Uterus (tissue), 4 donors: ENCODE results near the gene IGFBP6. TPM values are rescaled to one million over a fixed set of nuclear protein-coding genes. Genes with fewer than 3 reads are reported as not detected.

ENCODE experiments used
- DNase-seq, 2 donors: peaks; one replicate each; pipeline ENCODE4 v3.0.0-alpha.2; 2019 to 2020
- H3K27ac ChIP-seq, 2 donors: fragments of 200-600 bp; sonication (generic); 1 replicate in 1 of 2; 2 replicates in 1 of 2; pipeline ENCODE4 v1.5.1; 2016 to 2018
- H3K27me3 ChIP-seq, 2 donors: fragments of 200-600 bp; sonication (generic); one replicate each; pipeline ENCODE4 v1.5.1; 2018 to 2019; ENCODE audit warnings: control low read depth in 1 of 2
- H3K36me3 ChIP-seq, 2 donors: fragments of 200-600 bp; sonication (generic); one replicate each; pipeline ENCODE4 v1.5.1; 2019; ENCODE audit warnings: control low read depth in 1 of 2
- H3K4me1 ChIP-seq, 2 donors: fragments of 200-600 bp; sonication (generic); one replicate each; pipeline ENCODE4 v1.5.1; 2018 to 2019; ENCODE audit warnings: control low read depth in 1 of 2
- H3K4me3 ChIP-seq, 2 donors: fragments of 200-600 bp; sonication (generic); 1 replicate in 1 of 2; 2 replicates in 1 of 2; pipeline ENCODE4 v1.5.1; 2018 to 2019; ENCODE audit warnings: mild to moderate bottlenecking in 1 of 2
- H3K9me3 ChIP-seq, 2 donors: fragments of 200-600 bp; sonication (generic); one replicate each; pipeline ENCODE4 v1.5.1; 2019; ENCODE audit warnings: control low read depth in 1 of 2
- POLR2A ChIP-seq, 2 donors: fragments of 450-650 bp; IDR thresholded peaks; one replicate each; pipeline ENCODE4 v1.6.1; 2016; ENCODE audit warnings: antibody characterized with exemption in 2 of 2, mild to moderate bottlenecking in 1 of 2, moderate library complexity in 1 of 2
- intact Hi-C: fragments of 100-400 bp; cut with DNase I; formaldehyde crosslinking; loops from one replicate; pipeline ENCODE4 v1.15.1; 2023; ENCODE audit warnings: low total_unique reads
- total RNA-seq, 4 donors: library from RNA; depleted of rRNA in 3 of 4; stranded (reverse); fragments of >200 nt in 3 of 4; gene quantifications; one replicate each; pipeline versions ENCODE4 v1.1.0 to v1.2.4, GENCODE V29; 2014 to 2023
- TF ChIP-seq, protein P1 (sequence below), 4 experiments: fragments of 200-600 bp in 2 of 4; fragments of 450-650 bp in 2 of 4; sonication (generic) in 2 of 4; IDR thresholded peaks; one replicate each; pipeline ENCODE4 v1.5.1; 2016 to 2019; ENCODE audit warnings: antibody characterized with exemption in 4 of 4, mild to moderate bottlenecking in 2 of 4, moderate library complexity in 1 of 4
- donor health status: DM: yes; HTN: yes; CAD: no.

The IGFBP6 gene, protein sequence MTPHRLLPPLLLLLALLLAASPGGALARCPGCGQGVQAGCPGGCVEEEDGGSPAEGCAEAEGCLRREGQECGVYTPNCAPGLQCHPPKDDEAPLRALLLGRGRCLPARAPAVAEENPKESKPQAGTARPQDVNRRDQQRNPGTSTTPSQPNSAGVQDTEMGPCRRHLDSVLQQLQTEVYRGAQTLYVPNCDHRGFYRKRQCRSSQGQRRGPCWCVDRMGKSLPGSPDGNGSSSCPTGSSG
- total RNA-seq, result 100 to 1,000 TPM in 3 of 4 donors, 10 to 100 TPM in 1; 48.7 to 762 (median 252) TPM

DNA sequence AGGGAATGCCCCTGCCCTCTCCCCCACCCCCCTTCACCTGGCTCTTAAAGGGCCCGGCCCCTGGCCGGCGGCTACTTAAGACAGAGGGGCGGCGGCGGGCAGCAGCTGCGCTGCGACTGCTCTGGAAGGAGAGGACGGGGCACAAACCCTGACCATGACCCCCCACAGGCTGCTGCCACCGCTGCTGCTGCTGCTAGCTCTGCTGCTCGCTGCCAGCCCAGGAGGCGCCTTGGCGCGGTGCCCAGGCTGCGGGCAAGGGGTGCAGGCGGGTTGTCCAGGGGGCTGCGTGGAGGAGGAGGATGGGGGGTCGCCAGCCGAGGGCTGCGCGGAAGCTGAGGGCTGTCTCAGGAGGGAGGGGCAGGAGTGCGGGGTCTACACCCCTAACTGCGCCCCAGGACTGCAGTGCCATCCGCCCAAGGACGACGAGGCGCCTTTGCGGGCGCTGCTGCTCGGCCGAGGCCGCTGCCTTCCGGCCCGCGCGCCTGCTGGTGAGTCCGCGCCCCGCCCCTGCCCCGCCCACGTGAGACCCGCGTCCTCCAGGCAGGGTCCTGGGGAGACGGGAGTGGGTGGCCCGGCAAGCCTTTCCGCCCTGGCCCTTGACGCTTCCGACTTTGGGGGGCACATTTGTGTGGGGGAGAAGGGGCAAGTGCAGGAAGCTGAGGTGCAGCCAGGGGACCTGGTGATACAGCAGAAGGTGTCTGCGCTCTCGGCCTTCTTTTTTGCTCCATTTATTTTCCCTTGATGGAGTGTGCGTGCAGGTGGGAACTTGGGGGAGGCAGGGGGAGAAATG is at the start of gene IGFBP6:
TSS of gene IGFBP6 (plus strand) at position 104 of the 790 bp plus-strand sequence. CDS start at position 155, 51 bp downstream.
- Histone ChIP-seq H3K4me1 (peaks cover 0 to 11% of the 10 kb centered on the region in 2 donors), H3K36me3 (no peaks in the 10 kb centered on the region), H3K9me3 (no peaks in the 10 kb centered on the region), H3K27ac (peak within 1 kb of the TSS; percentile 94 to 95), H3K4me3 (peak within 1 kb of the TSS; percentile 60 to 80), H3K27me3 (no peaks in the 10 kb centered on the region)
- DNase-seq, result peak; percentile 66 to 77
- intact Hi-C loops, result loop anchor here (2.0 kb wide), 1 partner anchor 31 kb away; no protein-coding TSS in a partner anchor
- peak in 1 of 2 donors; percentile 61 for TF ChIP-seq POLR2A (IDR thresholded peaks at IDR 0.05)
- TF ChIP-seq, protein P1, sequence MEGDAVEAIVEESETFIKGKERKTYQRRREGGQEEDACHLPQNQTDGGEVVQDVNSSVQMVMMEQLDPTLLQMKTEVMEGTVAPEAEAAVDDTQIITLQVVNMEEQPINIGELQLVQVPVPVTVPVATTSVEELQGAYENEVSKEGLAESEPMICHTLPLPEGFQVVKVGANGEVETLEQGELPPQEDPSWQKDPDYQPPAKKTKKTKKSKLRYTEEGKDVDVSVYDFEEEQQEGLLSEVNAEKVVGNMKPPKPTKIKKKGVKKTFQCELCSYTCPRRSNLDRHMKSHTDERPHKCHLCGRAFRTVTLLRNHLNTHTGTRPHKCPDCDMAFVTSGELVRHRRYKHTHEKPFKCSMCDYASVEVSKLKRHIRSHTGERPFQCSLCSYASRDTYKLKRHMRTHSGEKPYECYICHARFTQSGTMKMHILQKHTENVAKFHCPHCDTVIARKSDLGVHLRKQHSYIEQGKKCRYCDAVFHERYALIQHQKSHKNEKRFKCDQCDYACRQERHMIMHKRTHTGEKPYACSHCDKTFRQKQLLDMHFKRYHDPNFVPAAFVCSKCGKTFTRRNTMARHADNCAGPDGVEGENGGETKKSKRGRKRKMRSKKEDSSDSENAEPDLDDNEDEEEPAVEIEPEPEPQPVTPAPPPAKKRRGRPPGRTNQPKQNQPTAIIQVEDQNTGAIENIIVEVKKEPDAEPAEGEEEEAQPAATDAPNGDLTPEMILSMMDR (IDR thresholded peaks at IDR 0.05), result peak in 3 of 4 experiments; percentile 23 to 48 (median 25)

DNA sequence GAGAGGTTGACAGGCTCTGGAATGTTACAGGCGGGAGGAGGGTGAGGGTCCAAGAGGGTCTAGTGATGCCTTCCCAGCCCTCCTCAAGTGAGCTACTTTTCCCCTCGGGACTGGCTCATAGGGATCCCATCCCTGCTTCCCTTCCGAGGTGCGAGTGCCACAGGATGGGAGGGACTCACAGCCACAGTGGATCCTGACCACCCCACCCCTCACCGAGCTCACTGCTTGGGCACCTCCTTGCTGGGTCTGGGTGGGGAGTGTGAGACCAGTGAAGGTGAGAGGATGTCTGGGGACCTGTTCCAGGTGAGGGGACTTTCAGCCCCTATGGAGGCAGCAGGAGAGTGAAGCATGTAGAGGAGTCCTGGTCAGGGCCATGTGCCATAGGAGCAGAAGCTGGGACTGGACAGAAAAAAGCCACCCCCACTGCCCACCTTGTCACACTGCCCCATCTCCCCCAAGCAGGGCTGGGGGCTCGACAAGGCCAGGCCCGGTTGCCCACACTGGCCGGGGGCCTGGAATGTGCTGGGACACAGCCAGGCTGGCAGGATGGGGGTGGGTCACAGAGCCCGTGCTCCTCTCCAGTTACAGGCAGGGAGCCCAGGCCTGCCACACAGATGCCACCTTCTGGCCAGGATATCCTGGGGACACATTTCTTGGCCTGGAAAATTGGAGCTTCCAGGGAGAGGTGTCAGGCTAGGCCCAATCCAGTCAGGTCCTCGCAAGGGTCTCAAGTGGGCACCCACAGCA is 49.3 kb upstream of the IGFBP6 start:
- DNase-seq, result peak; percentile 64 to 71

DNA sequence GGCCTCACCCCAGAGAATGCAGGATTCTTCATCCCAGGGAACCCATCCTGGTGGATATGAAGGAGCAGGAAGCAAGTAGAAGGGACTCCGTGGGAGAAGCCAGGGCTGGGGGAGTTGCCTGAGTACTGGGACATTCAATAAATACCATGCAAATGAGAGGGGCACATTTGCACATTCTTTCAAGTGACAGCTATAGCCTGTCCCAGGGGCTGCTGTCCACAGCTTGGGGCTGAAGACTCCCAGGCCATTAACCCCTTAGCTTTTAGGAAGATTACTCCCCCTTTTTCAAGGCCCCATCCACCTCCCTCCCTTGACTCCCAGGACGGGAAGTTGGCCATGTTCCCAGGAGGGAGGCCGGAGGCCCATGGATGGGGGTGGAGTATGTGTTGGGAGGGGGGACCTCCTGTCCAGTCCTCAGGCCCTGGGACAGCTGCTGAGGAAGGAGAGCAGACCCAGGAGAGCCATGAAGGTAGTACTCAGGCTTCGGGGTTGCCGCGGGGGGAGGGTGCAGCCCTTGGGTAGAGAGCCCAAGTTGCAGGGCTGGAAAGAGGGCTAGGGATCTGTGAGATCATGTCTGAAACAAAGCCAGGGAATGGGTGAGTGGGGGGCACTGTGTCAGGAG is 48.6 kb upstream of the IGFBP6 start:
- Histone ChIP-seq H3K27ac (peak overlapping the region; percentile 99), H3K9me3 (no peaks in the 10 kb centered on the region), H3K27me3 (no peaks in the 10 kb centered on the region), H3K4me1 (peaks cover 0 to 29% of the 10 kb centered on the region in 2 donors), H3K36me3 (no peaks in the 10 kb centered on the region), H3K4me3 (peak overlapping the region; percentile 59 to 76)
- TF ChIP-seq, protein P1 (IDR thresholded peaks at IDR 0.05), result no peak
- no peak for TF ChIP-seq POLR2A (IDR thresholded peaks at IDR 0.05)
- intact Hi-C loops, result no loop called here
- DNase-seq, result peak; percentile 82 to 85

More for the DNA sequence above, 49.3 kb upstream of the IGFBP6 start:
- TF ChIP-seq, protein P1 (IDR thresholded peaks at IDR 0.05), result no peak
- peak in 1 of 2 donors; percentile 22 for TF ChIP-seq POLR2A (IDR thresholded peaks at IDR 0.05)
- Histone ChIP-seq H3K4me3 (peak overlapping the region; percentile 59 to 76), H3K27ac (peak overlapping the region; percentile 99), H3K9me3 (no peaks in the 10 kb centered on the region), H3K36me3 (no peaks in the 10 kb centered on the region), H3K4me1 (peaks cover 0 to 24% of the 10 kb centered on the region in 2 donors), H3K27me3 (no peaks in the 10 kb centered on the region)
- intact Hi-C loops, result no loop called here

DNA sequence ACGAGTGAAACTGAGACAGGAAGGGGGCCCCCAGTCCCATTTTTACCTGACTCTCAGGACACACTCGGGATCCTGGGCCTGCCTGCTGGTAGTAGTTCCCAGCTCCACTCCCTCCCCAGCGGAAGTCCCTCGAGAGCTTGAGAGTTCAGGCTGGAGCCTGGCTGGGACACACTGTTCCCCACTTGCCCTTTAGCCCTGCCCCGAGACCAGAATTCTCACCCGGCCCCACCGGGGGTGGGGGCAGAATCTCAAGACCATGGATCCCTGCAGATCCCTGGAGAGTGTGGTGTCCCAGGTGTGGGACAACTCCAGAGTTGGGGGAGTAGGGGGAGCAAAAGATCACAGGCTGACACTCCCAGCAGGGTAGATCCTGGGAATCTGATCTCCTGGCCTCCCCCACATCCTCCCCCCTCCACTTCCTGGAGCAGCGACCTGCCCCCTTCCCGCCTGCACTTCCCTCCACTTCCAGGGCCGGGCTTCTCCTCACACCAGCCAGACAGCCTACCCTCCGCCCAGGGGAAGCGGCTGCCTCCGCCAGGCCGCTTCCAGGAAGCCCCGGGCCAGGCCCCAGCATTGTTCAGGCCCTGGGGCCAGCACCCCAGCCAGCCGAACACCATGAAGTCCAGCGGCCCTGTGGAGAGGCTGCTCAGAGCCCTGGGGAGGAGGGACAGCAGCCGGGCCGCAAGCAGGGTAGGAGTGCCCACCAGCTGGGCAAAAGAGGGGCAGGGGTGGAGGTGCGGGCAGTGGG is 47.7 kb upstream of the IGFBP6 start, which contains the start of gene TNS2:
TSS of gene TNS2 (plus strand) at position 495 of the 748 bp plus-strand sequence. CDS start at position 616, 121 bp downstream.
- DNase-seq, result peak; percentile 81 to 87
- intact Hi-C loops, result no loop called here
- H3K36me3 ChIP-seq, result no peaks in the 10 kb centered on the region
- peak; percentile 60 to 73 for TF ChIP-seq POLR2A (IDR thresholded peaks at IDR 0.05)
- TF ChIP-seq, protein P1 (IDR thresholded peaks at IDR 0.05), result peak in 1 of 4 experiments; percentile 8
- peak within 1 kb of the TSS; percentile 99 for H3K27ac ChIP-seq
- peaks cover 0 to 23% of the 10 kb centered on the region in 2 donors for H3K4me1 ChIP-seq
- no peaks in the 10 kb centered on the region for H3K27me3 ChIP-seq
- no peaks in the 10 kb centered on the region for H3K9me3 ChIP-seq
- H3K4me3 ChIP-seq, result peak within 1 kb of the TSS; percentile 59 to 76
